NCI-H2227 (cell line): ENCODE measurements around the gene YDJC.
"Not testable (repeated sequence)": the region's sequence is repeated elsewhere in the genome, so short reads cannot be mapped to it uniquely, and the experiment has no call there.

Experiments used
- DNase-seq: peaks from one replicate; lab custom pipeline; 2025; ENCODE audit not compliant: unreplicated experiment; lab: John Stamatoyannopoulos, UW

Gene YDJC

GRCh38 chr22:21611210-21611977 lies 18.4 kb downstream of the YDJC start:
- no peak for DNase-seq

GRCh38 chr22:21609556-21610157 lies 20.2 kb downstream of the YDJC start:
- DNase-seq = not testable (repeated sequence)

GRCh38 chr22:21606775-21607174 lies 23.0 kb downstream of the YDJC start:
- no peak for DNase-seq

GRCh38 chr22:21605887-21606564 lies 23.8 kb downstream of the YDJC start:
- no peak for DNase-seq

- DNase-seq = no peak
Measured at GRCh38 chr22:21603973-21604372, 25.8 kb downstream of the YDJC start.

GRCh38 chr22:21602579-21602978 lies 27.2 kb downstream of the YDJC start:
- DNase-seq = no peak

- peak; percentile 61 for DNase-seq
Measured at GRCh38 chr22:21599053-21599893, 30.5 kb downstream of the YDJC start.

GRCh38 chr22:21598302-21598701 lies 31.5 kb downstream of the YDJC start:
- no peak for DNase-seq

- not testable (repeated sequence) for DNase-seq
Measured at GRCh38 chr22:21596356-21597135, 33.3 kb downstream of the YDJC start.

GRCh38 chr22:21594865-21595452 lies 34.9 kb downstream of the YDJC start:
- no peak for DNase-seq

GRCh38 chr22:21593406-21594232 lies 36.2 kb downstream of the YDJC start:
- peak; percentile 15 for DNase-seq

- DNase-seq = no peak
Measured at GRCh38 chr22:21592422-21592821, 37.4 kb downstream of the YDJC start.

- no peak for DNase-seq
Measured at GRCh38 chr22:21591695-21592094, 38.1 kb downstream of the YDJC start.

- no peak for DNase-seq
Measured at GRCh38 chr22:21590809-21591641, 38.8 kb downstream of the YDJC start.

GRCh38 chr22:21589396-21589795 lies 40.4 kb downstream of the YDJC start:
- DNase-seq = no peak

- no peak for DNase-seq
Measured at GRCh38 chr22:21587803-21588611, 41.8 kb downstream of the YDJC start.

GRCh38 chr22:21585389-21585788 lies 44.4 kb downstream of the YDJC start:
- DNase-seq = no peak
